Upper lobe of left lung (tissue), 6 donors: Measurements from ENCODE around the gene HERC4. TPM values are rescaled to one million over a fixed set of nuclear protein-coding genes. Genes with fewer than 3 reads are reported as not detected.

Experiments
- ATAC-seq, 2 donors: fragments of 200-7000 bp; cut with Tn5 transposase; one replicate each; pipeline ENCODE4 v1.9.1; 2022; ENCODE audit warnings: mild to moderate bottlenecking in 2 of 2, moderate library complexity in 2 of 2; ENCODE audit not compliant: low FRiP score in 2 of 2
- DNase-seq, 2 donors: peaks; one replicate each; pipeline ENCODE4 v3.0.0-alpha.2; 2019 to 2020
- H3K27ac ChIP-seq, 4 donors: fragments of 200-600 bp; sonication (generic); one replicate each; pipeline ENCODE4 v1.5.1; 2016 to 2019
- H3K27me3 ChIP-seq, 4 donors: fragments of 200-600 bp; sonication (generic); one replicate each; pipeline ENCODE4 v1.5.1; 2017 to 2019
- H3K36me3 ChIP-seq, 4 donors: fragments of 200-600 bp; sonication (generic); one replicate each; pipeline ENCODE4 v1.5.1; 2016 to 2019
- H3K4me1 ChIP-seq, 4 donors: fragments of 200-600 bp; sonication (generic); one replicate each; pipeline ENCODE4 v1.5.1; 2018 to 2019
- H3K4me3 ChIP-seq, 4 donors: fragments of 200-600 bp; sonication (generic); one replicate each; pipeline ENCODE4 v1.5.1; 2017 to 2019; ENCODE audit warnings: mild to moderate bottlenecking in 2 of 4, moderate library complexity in 1 of 4
- H3K9me3 ChIP-seq, 4 donors: fragments of 200-600 bp; sonication (generic); one replicate each; pipeline ENCODE4 v1.5.1; 2018 to 2019
- CTCF ChIP-seq, 6 experiments: fragments of 450-650 bp in 4 of 6; fragments of 200-600 bp in 2 of 6; sonication (generic) in 2 of 6; IDR thresholded peaks; one replicate each; pipeline ENCODE4 v1.5.1; 2016 to 2019; ENCODE audit warnings: antibody characterized with exemption in 6 of 6
- EP300 ChIP-seq, 4 donors: sonication (generic); formaldehyde crosslinking; IDR thresholded peaks; one replicate each; pipeline ENCODE4 v1.5.1; 2017; ENCODE audit warnings: antibody characterized with exemption in 4 of 4, control low read depth in 2 of 4
- POLR2A ChIP-seq, 4 donors: fragments of 450-650 bp; IDR thresholded peaks; one replicate each; pipeline ENCODE4 v1.5.1; 2016 to 2017; ENCODE audit warnings: antibody characterized with exemption in 4 of 4, mild to moderate bottlenecking in 2 of 4
- POLR2AphosphoS5 ChIP-seq, 2 donors: sonication (generic); formaldehyde crosslinking; IDR thresholded peaks; one replicate each; pipeline ENCODE4 v1.5.1; 2017; ENCODE audit warnings: antibody characterized with exemption in 2 of 2
- WGBS, 2 donors: methylation state at CpG; one replicate each; pipeline ENCODE4 v1.1.5; 2017 to 2018; 5-methylcytosine and 5-hydroxymethylcytosine counted together
- total RNA-seq, 6 donors: library from RNA; depleted of rRNA in 4 of 6; stranded (reverse); fragments of >200 nt in 4 of 6; gene quantifications; one replicate each; pipeline versions ENCODE4 v1.1.0 to v1.2.1, GENCODE V29; 2016 to 2021
- donor health status: DM: no; HTN: no; CAD: no; lungs with moderate emphysema.
- donor health status: DM: no; HTN: yes; CAD: no; lungs with severe emphysema.

Gene HERC4
- total RNA-seq, 6 donors from 2014 or later = 32.1 to 82.5 (median 46.7) TPM

GRCh38 chr10:68047122-68047521 is 28.0 kb downstream of the HERC4 start:
- H3K4me3 ChIP-seq = no peak overlapping the region
- no peaks in the 10 kb centered on the region for H3K9me3 ChIP-seq
- H3K36me3 ChIP-seq = peaks cover 0 to 8% (median 1%) of the 10 kb centered on the region in 4 donors
- peaks cover 0 to 3% (median under 1%) of the 10 kb centered on the region in 4 donors for H3K4me1 ChIP-seq
- WGBS, 2 donors = 95 to 100% methylated on average over 1 of the region's 1 CpG
- H3K27ac ChIP-seq = no peak overlapping the region
- no peaks in the 10 kb centered on the region for H3K27me3 ChIP-seq
- no peak for DNase-seq
- ATAC-seq = no peak
- TF ChIP-seq POLR2A (IDR thresholded peaks at IDR 0.05) (no peak), EP300 (IDR thresholded peaks at IDR 0.05) (no peak), CTCF (IDR thresholded peaks at IDR 0.05) (no peak), POLR2AphosphoS5 (IDR thresholded peaks at IDR 0.05) (no peak)

GRCh38 chr10:68046642-68047041 is 28.4 kb downstream of the HERC4 start:
- H3K27me3 ChIP-seq = no peaks in the 10 kb centered on the region
- TF ChIP-seq POLR2AphosphoS5 (IDR thresholded peaks at IDR 0.05) (no peak), CTCF (IDR thresholded peaks at IDR 0.05) (no peak), POLR2A (IDR thresholded peaks at IDR 0.05) (no peak), EP300 (IDR thresholded peaks at IDR 0.05) (no peak)
- 96 to 98% methylated on average over 5 of the region's 5 CpGs for WGBS, 2 donors
- H3K4me1 ChIP-seq = no peaks in the 10 kb centered on the region
- H3K36me3 ChIP-seq = peaks cover 0 to 8% (median 1%) of the 10 kb centered on the region in 4 donors
- no peak overlapping the region for H3K27ac ChIP-seq
- no peaks in the 10 kb centered on the region for H3K9me3 ChIP-seq
- no peak overlapping the region for H3K4me3 ChIP-seq
- DNase-seq (no peak), ATAC-seq (no peak)

GRCh38 chr10:68043030-68043429 is 32.1 kb downstream of the HERC4 start:
- TF ChIP-seq EP300 (IDR thresholded peaks at IDR 0.05) (no peak), POLR2AphosphoS5 (IDR thresholded peaks at IDR 0.05) (no peak), CTCF (IDR thresholded peaks at IDR 0.05) (no peak), POLR2A (IDR thresholded peaks at IDR 0.05) (no peak)
- H3K36me3 ChIP-seq = peaks cover 0 to 11% (median 2%) of the 10 kb centered on the region in 4 donors
- no peaks in the 10 kb centered on the region for H3K4me1 ChIP-seq
- no peak overlapping the region for H3K4me3 ChIP-seq
- no peaks in the 10 kb centered on the region for H3K27me3 ChIP-seq
- no peaks in the 10 kb centered on the region for H3K9me3 ChIP-seq
- H3K27ac ChIP-seq = no peak overlapping the region
- ATAC-seq (no peak), DNase-seq (no peak)

GRCh38 chr10:68032113-68032512 is 43.0 kb downstream of the HERC4 start:
- Histone ChIP-seq H3K27ac (no peak overlapping the region), H3K36me3 (peaks cover 0 to 61% (median 10%) of the 10 kb centered on the region in 4 donors), H3K9me3 (no peaks in the 10 kb centered on the region), H3K27me3 (no peaks in the 10 kb centered on the region), H3K4me3 (no peak overlapping the region), H3K4me1 (no peaks in the 10 kb centered on the region)
- DNase-seq = no peak
- 85 to 99% methylated on average over 2 of the region's 2 CpGs for whole genome bisulfite sequencing, 2 donors
- no peak for ATAC-seq
- TF ChIP-seq POLR2AphosphoS5 (IDR thresholded peaks at IDR 0.05) (no peak), POLR2A (IDR thresholded peaks at IDR 0.05) (no peak), EP300 (IDR thresholded peaks at IDR 0.05) (no peak), CTCF (IDR thresholded peaks at IDR 0.05) (no peak)

- Histone ChIP-seq H3K9me3 (no peaks in the 10 kb centered on the region), H3K4me3 (no peak overlapping the region), H3K36me3 (peaks cover 4 to 67% (median 22%) of the 10 kb centered on the region in 4 donors), H3K4me1 (no peaks in the 10 kb centered on the region), H3K27me3 (no peaks in the 10 kb centered on the region), H3K27ac (no peak overlapping the region)
- TF ChIP-seq EP300 (IDR thresholded peaks at IDR 0.05) (no peak), POLR2AphosphoS5 (IDR thresholded peaks at IDR 0.05) (no peak), POLR2A (IDR thresholded peaks at IDR 0.05) (no peak), CTCF (IDR thresholded peaks at IDR 0.05) (no peak)
- ATAC-seq = no peak
- 94 to 97% methylated on average over 9 of the region's 9 CpGs for WGBS, 2 donors
- no peak for DNase-seq
Observed at GRCh38 chr10:68027429-68027828, 47.7 kb downstream of the HERC4 start.
